Heart right ventricle (tissue), 16 donors: ENCODE measurements around the gene CCDC126. TPM values are rescaled to one million over a fixed set of nuclear protein-coding genes. Genes with fewer than 3 reads are reported as not detected.

Experiments used
- ATAC-seq, 8 donors: fragments of 200-7000 bp; cut with Tn5 transposase; one replicate each; pipeline ENCODE4 v1.9.1; 2020; ENCODE audit warnings: mild to moderate bottlenecking in 8 of 8, moderate library complexity in 8 of 8, moderate number of reproducible peaks in 1 of 8
- DNase-seq, 2 donors: peaks; one replicate each; pipeline ENCODE4 v3.0.0-alpha.2; 2020
- H3K27ac ChIP-seq, 10 donors: fragments of 200-600 bp; sonication (generic) in 2 of 10; one replicate each; pipeline versions ENCODE4 v1.5.0 to v1.8.0; 2020 to 2022; ENCODE audit warnings: mild to moderate bottlenecking in 3 of 10
- H3K27me3 ChIP-seq, 7 donors: fragments of 200-600 bp; one replicate each; pipeline ENCODE4 v1.8.0; 2021 to 2022; ENCODE audit warnings: mild to moderate bottlenecking in 2 of 7
- H3K36me3 ChIP-seq, 9 donors: fragments of 200-600 bp; sonication (generic) in 1 of 9; one replicate each; pipeline versions ENCODE4 v1.5.0 to v1.8.0; 2020 to 2022; ENCODE audit warnings: mild to moderate bottlenecking in 2 of 9
- H3K4me1 ChIP-seq, 9 donors: fragments of 200-600 bp; sonication (generic) in 1 of 9; one replicate each; pipeline versions ENCODE4 v1.5.0 to v1.8.0; 2020 to 2022; ENCODE audit warnings: mild to moderate bottlenecking in 4 of 9
- H3K4me3 ChIP-seq, 10 donors: fragments of 200-600 bp; sonication (generic) in 2 of 10; one replicate each; pipeline versions ENCODE4 v1.5.0 to v1.8.0; 2020 to 2022; ENCODE audit warnings: mild to moderate bottlenecking in 7 of 10, moderate library complexity in 2 of 10
- H3K9me3 ChIP-seq, 11 donors: fragments of 200-600 bp in 10 of 11; sonication (generic) in 2 of 11; one replicate each; pipeline versions ENCODE4 v1.5.0 to v1.8.0; 2013 to 2022; ENCODE audit warnings: mild to moderate bottlenecking in 2 of 11, control low read depth in 1 of 11, moderate library complexity in 1 of 11
- CTCF ChIP-seq, 9 donors: fragments of 200-600 bp; sonication (generic) in 2 of 9; IDR thresholded peaks; one replicate each; pipeline versions ENCODE4 v1.5.0 to v1.8.0; 2021 to 2022; ENCODE audit warnings: antibody characterized with exemption in 9 of 9, mild to moderate bottlenecking in 5 of 9, moderate library complexity in 1 of 9
- WGBS, 2 donors: extraction: QIAGEN DNeasy Blood & Tissue Kit; methylation state at CpG; one replicate each; pipeline ENCODE4 v1.1.7; 2013; ENCODE audit warnings: inconsistent platforms in 1 of 2; 5-methylcytosine and 5-hydroxymethylcytosine counted together
- intact Hi-C, 10 donors: fragments of 100-400 bp; cut with DNase I; formaldehyde crosslinking; loops; one replicate each; pipeline versions ENCODE4 v1.11.1 to v1.14.2; 2022
- long read RNA-seq, 3 donors: library from polyadenylated mRNA; unstranded; transcript quantifications; one replicate each; pipeline ENCODE4 v2.0.0, GENCODE V29; 2020 to 2021
- polyA plus RNA-seq, 2 donors: library from polyadenylated mRNA; stranded (reverse); fragments of 200-250 nt; gene quantifications; one replicate each; pipeline ENCODE4 v1.2.3, GENCODE V29; 2013
- total RNA-seq, 10 donors: library from RNA; stranded (reverse); fragmentation: NEBNext Ultra II Directional in 3 of 10; extraction: Animal tissue kit (Norgen Biotek cat#: 25700) in 3 of 10; gene quantifications; one replicate each; pipeline versions ENCODE4 v1.2.1 to v1.2.4, GENCODE V29; 2021 to 2023
- donor health status: Arrhythmogenic right ventricular cardiomyopathy.
- donor health status: ischemic (EF 13 %, LVEDD 7.1; RV severe dilation, severe dysfunction).
- donor health status: healthy with polysubstance abuse.
- donor health status: DM: no; HTN: yes; CAD: no.
- donor health status: DM: no; HTN: no; CAD: no.
- donor health status: ischemic (EF 25% LVEDD 6.9; RV normal size, moderate dysfunction).
- donor health status: ischemic (EF 25% LVEDD 5.7; RV mildly dilated, moderate dysfunction).
- donor health status: healthy.
- donor health status: DM: yes; HTN: yes; CAD: no.
- donor health status: Ischemic cardiomyopathy.
- donor health status: ischemic (EF 35%, LVEDD 5.7; RV mildly dilated, moderate dysfunction).
- donor health status: nonischemic (EF 11% LVEDD 7.7; RV severe dilation, severe dysfunction).
- donor health status: DM: yes; HTN: yes; CAD: no.
- donor health status: PGD.
- donor health status: ischemic (EF 29% LVEDD 5.4; RV normal size, mild dysfunction).
- donor health status: nonischemic (EF 23%, LVEDD 6.1; RV moderate dilation, normal function).

Gene CCDC126
- total RNA-seq (10 to 100 TPM in 3 of 10 donors, 1 to 10 TPM in 7; 6.7 to 11.9 (median 8.9) TPM), polyA plus RNA-seq (1 to 10 TPM; 2.9 to 5.4 TPM)
- long read RNA-seq, donor 1, transcript CCDC126-201 (4 exons, 2,473 nt): minor isoform, 5 of 21 reads
- long read RNA-seq, donor 1, transcript CCDC126-202 (3 exons, 2,324 nt): major isoform, 6 of 21 reads
- long read RNA-seq, donor 1, transcript CCDC126-204 (5 exons, 847 nt): minor isoform, 5 of 21 reads
- long read RNA-seq, donor 1, partial matches to known transcripts: 2 of 21 reads
- long read RNA-seq, donor 1, other reads (novel, unspliced or antisense): 2 of 21 reads
- long read RNA-seq, donor 2, transcript CCDC126-201 (4 exons, 2,473 nt): major isoform, 10 of 17 reads
- long read RNA-seq, donor 2, transcript CCDC126-204 (5 exons, 847 nt): minor isoform, 5 of 17 reads
- long read RNA-seq, donor 2, partial matches to known transcripts: 0 of 17 reads
- long read RNA-seq, donor 2, other reads (novel, unspliced or antisense): 2 of 17 reads
- long read RNA-seq, donor 3, transcript CCDC126-204 (5 exons, 847 nt): minor isoform, 6 of 32 reads
- long read RNA-seq, donor 3, transcript CCDC126-201 (4 exons, 2,473 nt): major isoform, 17 of 32 reads
- long read RNA-seq, donor 3, partial matches to known transcripts: 3 of 32 reads
- long read RNA-seq, donor 3, other reads (novel, unspliced or antisense): 1 of 32 reads

- no peak for TF ChIP-seq CTCF (IDR thresholded peaks at IDR 0.05)
- H3K4me3 ChIP-seq: peak within 1 kb of the TSS; percentile 70 to 89 (median 80)
- peak within 1 kb of the TSS; percentile 84 to 98 (median 96) for H3K27ac ChIP-seq
- H3K4me1 ChIP-seq: peaks cover 6 to 30% (median 14%) of the 10 kb centered on the region in 9 donors
- H3K9me3 ChIP-seq: no peaks in the 10 kb centered on the region
- intact Hi-C loops: loop anchor here in 7 of 10 donors (1.0 to 10.0 kb wide), 5 partner anchors 65 to 87 kb away; partner anchors contain the start of genes FAM221A (in 7 of the 7) and TRA2A (in 1 of the 7)
- ATAC-seq (peak; percentile 98 to 99 (median 98)), DNase-seq (peak; percentile 93 to 94)
- no peaks in the 10 kb centered on the region for H3K36me3 ChIP-seq
- H3K27me3 ChIP-seq: no peaks in the 10 kb centered on the region
- WGBS, 2 donors: 1 to 2% methylated on average over 95 to 99 of the region's 99 CpGs
These were observed at the start of gene CCDC126 for GRCh38 chr7:23597094-23598091. CCDC126 (plus strand) TSS chr7:23597382; CDS start chr7:23611316, 13,934 bp downstream.

- Histone ChIP-seq H3K27ac (no peak overlapping the region), H3K27me3 (no peaks in the 10 kb centered on the region), H3K4me3 (no peak overlapping the region), H3K4me1 (peaks cover 0 to 3% (median 0%) of the 10 kb centered on the region in 9 donors), H3K9me3 (peaks cover 0 to 5% (median 0%) of the 10 kb centered on the region in 11 donors), H3K36me3 (no peaks in the 10 kb centered on the region)
- 84 to 92% methylated on average over 4 of the region's 4 CpGs for WGBS, 2 donors
- TF ChIP-seq CTCF (IDR thresholded peaks at IDR 0.05): no peak
- intact Hi-C loops: loop anchor here in 6 of 10 donors (2.0 to 10.0 kb wide), 3 partner anchors 165 to 273 kb away; partner anchors contain the start of gene STK31 (in 5 of the 6)
- no peak for DNase-seq
- no peak for ATAC-seq
These were observed 49.5 kb upstream of the CCDC126 start for GRCh38 chr7:23547662-23548061.

- H3K9me3 ChIP-seq: no peaks in the 10 kb centered on the region
- DNase-seq (no peak), ATAC-seq (no peak)
These were observed 38.9 kb upstream of the CCDC126 start for GRCh38 chr7:23558303-23558702.

More at GRCh38 chr7:23558303-23558702, 38.9 kb upstream of the CCDC126 start:
- Histone ChIP-seq H3K4me3 (no peak overlapping the region), H3K27ac (no peak overlapping the region), H3K27me3 (peaks cover 0 to 29% (median 0%) of the 10 kb centered on the region in 7 donors), H3K4me1 (no peaks in the 10 kb centered on the region), H3K36me3 (no peaks in the 10 kb centered on the region)
- TF ChIP-seq CTCF (IDR thresholded peaks at IDR 0.05): no peak
- intact Hi-C loops: no loop called here
